ENCODE data around the gene GTF3C1. TPM values are rescaled to one million over a fixed set of nuclear protein-coding genes. Genes with fewer than 3 reads are reported as not detected.

Gene GTF3C1
- total and polyA plus RNA-seq, 12 donors: 51.0 to 225 (median 84.3) TPM

DNA sequence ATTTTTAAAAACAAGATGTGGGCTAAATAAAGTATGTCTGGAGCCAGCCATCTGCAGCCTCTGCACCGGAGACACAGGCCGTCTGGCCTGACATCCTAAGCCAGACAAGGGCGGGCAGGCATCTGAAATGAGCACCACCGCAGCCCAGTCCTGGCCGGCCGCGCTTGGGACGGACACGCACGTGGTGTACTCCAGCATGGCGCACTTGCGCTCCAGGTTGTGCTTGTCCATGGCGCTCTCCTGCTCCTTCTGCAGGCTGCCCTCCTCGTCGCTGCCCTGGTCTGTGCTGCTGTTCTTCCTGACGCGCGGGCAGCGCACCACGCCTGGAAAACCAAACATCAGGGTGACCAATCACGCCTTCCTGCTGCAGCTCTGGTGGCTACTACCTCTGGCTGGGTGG, 60.3 kb downstream of the GTF3C1 start:
- intact Hi-C loops (cut with DNase I): loop anchor here in 1 of 2 donors (10.0 kb wide), 1 partner anchor 45 kb away; no protein-coding TSS in a partner anchor
- no peaks in the 10 kb centered on the region for H3K27me3 ChIP-seq
- TF ChIP-seq, protein P1, sequence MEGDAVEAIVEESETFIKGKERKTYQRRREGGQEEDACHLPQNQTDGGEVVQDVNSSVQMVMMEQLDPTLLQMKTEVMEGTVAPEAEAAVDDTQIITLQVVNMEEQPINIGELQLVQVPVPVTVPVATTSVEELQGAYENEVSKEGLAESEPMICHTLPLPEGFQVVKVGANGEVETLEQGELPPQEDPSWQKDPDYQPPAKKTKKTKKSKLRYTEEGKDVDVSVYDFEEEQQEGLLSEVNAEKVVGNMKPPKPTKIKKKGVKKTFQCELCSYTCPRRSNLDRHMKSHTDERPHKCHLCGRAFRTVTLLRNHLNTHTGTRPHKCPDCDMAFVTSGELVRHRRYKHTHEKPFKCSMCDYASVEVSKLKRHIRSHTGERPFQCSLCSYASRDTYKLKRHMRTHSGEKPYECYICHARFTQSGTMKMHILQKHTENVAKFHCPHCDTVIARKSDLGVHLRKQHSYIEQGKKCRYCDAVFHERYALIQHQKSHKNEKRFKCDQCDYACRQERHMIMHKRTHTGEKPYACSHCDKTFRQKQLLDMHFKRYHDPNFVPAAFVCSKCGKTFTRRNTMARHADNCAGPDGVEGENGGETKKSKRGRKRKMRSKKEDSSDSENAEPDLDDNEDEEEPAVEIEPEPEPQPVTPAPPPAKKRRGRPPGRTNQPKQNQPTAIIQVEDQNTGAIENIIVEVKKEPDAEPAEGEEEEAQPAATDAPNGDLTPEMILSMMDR (IDR thresholded peaks at IDR 0.05): no peak
- no peak for TF ChIP-seq POLR2A (IDR thresholded peaks at IDR 0.05)
- no peaks in the 10 kb centered on the region for H3K9me3 ChIP-seq (replicated peaks in 1 of 3)
- H3K36me3 ChIP-seq (replicated peaks in 1 of 2): peaks cover 0 to 100% of the 10 kb centered on the region in 2 donors
- 95 to 98% (median 96%) methylated on average over 18 to 21 of the region's 21 CpGs for WGBS, 4 donors
- DNase-seq: no peak
- no peak overlapping the region for H3K4me3 ChIP-seq
- no peak overlapping the region for H3K27ac ChIP-seq
- H3K4me1 ChIP-seq (replicated peaks in 1 of 2): no peaks in the 10 kb centered on the region

DNA sequence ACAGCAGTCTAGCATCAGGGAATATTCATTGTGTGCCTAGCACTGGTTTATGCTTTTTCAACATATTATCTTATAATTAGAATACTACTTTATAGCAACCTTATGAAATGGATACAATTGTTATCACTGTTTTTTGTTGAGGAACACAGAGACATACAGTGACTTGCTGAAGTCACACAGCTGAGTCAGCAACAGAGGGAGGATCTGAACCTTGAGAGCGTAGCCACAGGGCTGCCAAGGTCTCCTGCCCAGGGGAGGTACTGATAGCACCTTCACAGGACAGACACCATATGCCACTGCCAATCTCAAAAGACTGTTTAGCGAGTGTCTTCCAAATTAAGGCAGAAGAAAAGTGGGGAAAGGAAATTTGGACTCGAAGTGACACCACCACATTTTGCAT, 63.0 kb downstream of the GTF3C1 start:
- no peak for DNase-seq
- H3K4me1 ChIP-seq (replicated peaks in 1 of 2): peaks cover 0 to 6% of the 10 kb centered on the region in 2 donors
- peaks cover 0 to 100% of the 10 kb centered on the region in 2 donors for H3K36me3 ChIP-seq (replicated peaks in 1 of 2)
- TF ChIP-seq, protein P1 (IDR thresholded peaks at IDR 0.05): no peak
- no peak for TF ChIP-seq POLR2A (IDR thresholded peaks at IDR 0.05)
- WGBS, 4 donors: 72 to 82% (median 74%) methylated on average over 3 of the region's 3 CpGs
- no peak overlapping the region for H3K27ac ChIP-seq
- H3K9me3 ChIP-seq (replicated peaks in 1 of 3): no peaks in the 10 kb centered on the region
- intact Hi-C loops (cut with DNase I): loop anchor here in 1 of 2 donors (10.0 kb wide), 1 partner anchor 48 kb away; no protein-coding TSS in a partner anchor
- H3K27me3 ChIP-seq: no peaks in the 10 kb centered on the region
- no peak overlapping the region for H3K4me3 ChIP-seq

DNA sequence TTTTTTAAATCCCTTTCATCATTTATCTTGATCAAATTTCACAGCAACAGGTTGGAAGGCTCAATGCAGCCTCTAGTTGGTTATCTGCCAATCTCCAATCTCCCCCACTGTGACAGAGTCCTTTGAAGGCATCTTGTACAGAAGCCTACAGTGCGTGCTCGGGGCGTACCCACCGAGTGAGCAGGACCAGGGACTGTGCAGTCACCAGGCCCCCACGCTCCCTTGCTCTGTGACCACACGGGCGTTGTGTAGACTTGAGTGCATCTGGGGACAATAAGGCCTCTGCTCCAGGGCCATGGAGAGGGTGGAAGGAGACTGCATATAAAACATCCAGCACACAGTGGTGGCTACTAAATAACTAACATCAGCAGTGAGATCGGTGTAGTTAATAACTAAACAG, 63.4 kb downstream of the GTF3C1 start:
- peaks cover 0 to 100% of the 10 kb centered on the region in 2 donors for H3K36me3 ChIP-seq (replicated peaks in 1 of 2)
- H3K27me3 ChIP-seq: no peaks in the 10 kb centered on the region
- TF ChIP-seq, protein P1 (IDR thresholded peaks at IDR 0.05): no peak
- no peak for TF ChIP-seq POLR2A (IDR thresholded peaks at IDR 0.05)
- H3K27ac ChIP-seq: no peak overlapping the region
- 84 to 93% (median 86%) methylated on average over 8 of the region's 8 CpGs for WGBS, 4 donors
- peaks cover 0 to 6% of the 10 kb centered on the region in 2 donors for H3K4me1 ChIP-seq (replicated peaks in 1 of 2)
- no peak overlapping the region for H3K4me3 ChIP-seq
- H3K9me3 ChIP-seq (replicated peaks in 1 of 3): no peaks in the 10 kb centered on the region
- DNase-seq: no peak
- intact Hi-C loops (cut with DNase I): loop anchor here in 1 of 2 donors (10.0 kb wide), 1 partner anchor 48 kb away; no protein-coding TSS in a partner anchor

DNA sequence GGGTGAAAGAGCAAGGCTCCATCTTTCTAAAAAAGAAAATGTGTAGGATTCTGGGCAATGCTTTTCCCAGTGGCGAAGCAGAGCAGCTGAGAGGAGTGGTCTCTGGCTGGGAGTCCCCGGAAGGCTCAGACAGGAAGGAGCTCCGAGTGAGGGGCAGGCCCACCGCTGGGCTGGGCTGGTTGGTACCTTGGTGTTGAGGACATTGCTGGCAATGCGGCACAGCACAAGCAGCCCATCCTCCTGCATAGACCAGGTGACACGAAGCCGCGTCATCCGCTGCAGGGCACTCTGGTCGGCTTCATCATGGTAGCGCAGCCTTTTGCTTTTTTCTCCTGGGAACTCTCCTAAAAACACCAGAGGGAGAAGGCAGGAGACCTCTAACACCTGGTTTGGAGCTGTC, 63.9 kb downstream of the GTF3C1 start:
- no peaks in the 10 kb centered on the region for H3K27me3 ChIP-seq
- H3K36me3 ChIP-seq (replicated peaks in 1 of 2): peaks cover 0 to 100% of the 10 kb centered on the region in 2 donors
- no peaks in the 10 kb centered on the region for H3K9me3 ChIP-seq (replicated peaks in 1 of 3)
- DNase-seq: no peak
- 94 to 97% (median 96%) methylated on average over 11 of the region's 11 CpGs for whole genome bisulfite sequencing, 4 donors
- H3K4me1 ChIP-seq (replicated peaks in 1 of 2): peaks cover 0 to 6% of the 10 kb centered on the region in 2 donors
- H3K27ac ChIP-seq: no peak overlapping the region
- TF ChIP-seq POLR2A (IDR thresholded peaks at IDR 0.05): no peak
- TF ChIP-seq, protein P1 (IDR thresholded peaks at IDR 0.05): no peak
- intact Hi-C loops (cut with DNase I): loop anchor here in 1 of 2 donors (10.0 kb wide), 1 partner anchor 49 kb away; no protein-coding TSS in a partner anchor
- no peak overlapping the region for H3K4me3 ChIP-seq

Data from adrenal gland (tissue), 12 donors.